HG03521 (cell line): Measurements from ENCODE around the gene WDR33.
A peak's percentile ranks its signal among the peaks of the same experiment; 100 is the strongest.

Experiments
- ATAC-seq: cut with Tn5 transposase; IDR thresholded peaks from one replicate; pipeline ENCODE4 v1.9.1; 2021; ENCODE audit warnings: mild to moderate bottlenecking, moderate library complexity; ENCODE audit not compliant: unreplicated experiment

WDR33 gene

DNA sequence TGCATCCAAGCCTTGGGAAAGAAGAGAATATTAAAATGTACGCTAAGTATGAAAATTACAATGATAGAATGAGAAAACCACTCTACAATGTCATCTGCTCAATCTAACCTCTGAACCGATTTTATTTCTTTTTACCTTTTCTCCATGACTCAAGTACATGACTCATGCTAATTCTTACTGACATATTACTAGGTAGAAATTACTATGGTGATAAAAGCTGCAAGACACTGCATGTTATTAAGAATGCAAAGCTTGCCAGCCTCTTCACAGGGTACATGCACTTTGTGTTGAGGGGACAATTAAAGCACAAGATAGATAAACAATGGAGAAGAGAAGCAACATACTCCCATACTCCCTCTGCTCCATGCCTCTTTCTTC lies 89.0 kb downstream of the WDR33 start:
- ATAC-seq, result no peak

- ATAC-seq, result no peak
Observed at GRCh38 chr2:127721311-127721977, 89.5 kb downstream of the WDR33 start.

DNA sequence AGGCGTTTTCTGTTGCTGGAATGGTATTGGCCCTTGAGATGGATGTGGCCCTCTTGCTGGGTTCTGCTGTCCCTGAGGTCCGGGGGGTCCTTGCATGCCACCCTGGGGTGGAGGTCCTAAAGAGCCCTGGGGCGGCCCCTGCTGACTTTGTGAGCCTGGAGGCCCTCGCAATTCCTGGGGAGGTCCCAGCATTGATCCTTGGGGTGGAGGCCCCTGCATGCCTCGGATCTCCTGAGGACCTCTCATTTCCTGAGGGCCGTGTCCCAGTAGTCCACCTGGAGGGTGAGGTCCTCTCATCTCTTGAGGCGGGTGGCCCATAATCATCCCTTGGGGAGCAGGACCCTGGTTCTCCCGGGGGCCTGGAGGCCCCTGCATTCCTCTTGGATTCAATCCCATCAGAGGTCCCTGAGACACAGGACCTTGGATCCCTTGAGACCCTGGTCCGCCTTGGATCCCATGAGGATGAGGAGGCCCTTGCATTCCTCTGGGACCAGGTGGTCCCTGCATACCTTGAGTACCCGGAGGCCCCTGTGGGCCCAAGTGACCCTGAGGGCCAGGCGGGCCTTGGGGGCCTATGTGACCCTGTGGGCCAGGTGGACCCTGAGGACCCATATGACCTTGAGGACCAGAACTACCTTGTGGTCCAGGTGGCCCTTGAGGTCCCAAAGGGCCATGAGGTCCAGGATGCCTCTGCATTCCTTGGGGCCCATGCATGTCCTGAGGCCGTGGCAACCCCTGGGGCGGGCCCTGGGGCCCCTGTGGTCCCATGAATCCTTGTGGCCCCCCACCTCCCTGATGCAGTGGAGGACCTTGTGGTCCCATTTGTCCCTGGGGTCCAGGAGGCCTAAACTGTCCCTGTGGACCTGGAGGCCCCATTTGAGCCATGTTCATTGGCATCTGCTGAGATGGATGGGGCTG lies 91.4 kb downstream of the WDR33 start:
- no peak for ATAC-seq

DNA sequence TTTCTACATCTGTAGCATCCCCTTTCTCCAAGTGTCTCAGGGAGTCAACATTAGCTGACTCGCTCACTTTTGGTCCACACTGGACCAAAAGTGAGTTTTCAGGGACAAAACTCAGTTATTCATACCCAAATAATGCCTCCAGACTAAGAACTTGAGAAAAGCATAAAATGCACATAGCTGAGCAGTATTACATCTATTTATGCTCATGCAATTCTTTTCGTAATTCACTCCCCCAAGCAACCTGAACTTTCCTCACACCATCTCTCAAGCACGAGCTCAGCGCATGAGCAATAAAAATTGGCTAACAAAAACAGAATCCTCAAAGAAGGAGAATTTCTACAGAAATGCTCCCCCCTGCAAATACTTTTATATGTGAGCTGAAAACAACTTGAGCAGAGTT lies 92.7 kb downstream of the WDR33 start:
- no peak for ATAC-seq

GRCh38 chr2:127715778-127716449 lies 95.1 kb downstream of the WDR33 start:
- ATAC-seq, result no peak

GRCh38 chr2:127713562-127713961 lies 97.4 kb downstream of the WDR33 start:
- no peak for ATAC-seq

DNA sequence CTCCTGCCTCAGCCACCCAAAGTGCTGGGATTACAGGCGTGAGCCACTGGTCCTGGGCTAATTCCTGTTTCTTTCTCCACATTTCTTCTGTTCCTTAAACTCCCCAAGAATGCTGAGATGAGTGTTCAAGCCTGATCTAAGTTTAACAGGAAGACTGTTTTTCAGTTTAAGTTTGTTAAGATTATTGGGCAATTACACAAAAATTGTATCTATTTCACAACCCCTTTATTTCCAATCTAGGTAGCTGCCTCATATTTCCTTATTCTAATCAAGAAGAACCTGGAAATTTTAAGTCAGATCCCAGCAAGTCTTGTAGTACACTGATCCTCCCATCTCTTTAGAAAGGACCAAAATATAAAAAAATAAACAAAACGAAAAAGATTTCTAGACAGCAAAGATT lies 98.0 kb downstream of the WDR33 start:
- ATAC-seq, result no peak

DNA sequence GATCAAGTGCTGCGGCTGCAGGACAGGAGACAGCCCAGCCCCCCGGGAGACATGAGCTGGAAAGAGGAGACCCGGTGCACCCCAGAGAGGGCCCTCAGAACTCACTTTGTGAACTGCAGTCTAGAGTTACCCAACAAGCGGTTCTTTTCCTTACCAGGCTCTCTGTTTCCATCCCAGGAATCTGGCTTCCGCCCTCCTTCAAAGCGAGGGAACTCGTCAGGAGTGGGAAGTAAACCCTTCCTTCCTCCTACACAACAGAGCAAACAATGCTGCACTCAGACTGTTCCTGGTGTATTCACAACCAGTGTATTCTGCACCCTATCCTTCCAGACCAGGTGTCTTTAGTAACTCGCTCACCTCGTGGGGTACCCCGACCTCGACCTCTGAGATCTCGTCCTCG lies 101.6 kb downstream of the WDR33 start:
- ATAC-seq, result no peak

GRCh38 chr2:127707890-127708648 lies 102.9 kb downstream of the WDR33 start:
- ATAC-seq, result no peak

DNA sequence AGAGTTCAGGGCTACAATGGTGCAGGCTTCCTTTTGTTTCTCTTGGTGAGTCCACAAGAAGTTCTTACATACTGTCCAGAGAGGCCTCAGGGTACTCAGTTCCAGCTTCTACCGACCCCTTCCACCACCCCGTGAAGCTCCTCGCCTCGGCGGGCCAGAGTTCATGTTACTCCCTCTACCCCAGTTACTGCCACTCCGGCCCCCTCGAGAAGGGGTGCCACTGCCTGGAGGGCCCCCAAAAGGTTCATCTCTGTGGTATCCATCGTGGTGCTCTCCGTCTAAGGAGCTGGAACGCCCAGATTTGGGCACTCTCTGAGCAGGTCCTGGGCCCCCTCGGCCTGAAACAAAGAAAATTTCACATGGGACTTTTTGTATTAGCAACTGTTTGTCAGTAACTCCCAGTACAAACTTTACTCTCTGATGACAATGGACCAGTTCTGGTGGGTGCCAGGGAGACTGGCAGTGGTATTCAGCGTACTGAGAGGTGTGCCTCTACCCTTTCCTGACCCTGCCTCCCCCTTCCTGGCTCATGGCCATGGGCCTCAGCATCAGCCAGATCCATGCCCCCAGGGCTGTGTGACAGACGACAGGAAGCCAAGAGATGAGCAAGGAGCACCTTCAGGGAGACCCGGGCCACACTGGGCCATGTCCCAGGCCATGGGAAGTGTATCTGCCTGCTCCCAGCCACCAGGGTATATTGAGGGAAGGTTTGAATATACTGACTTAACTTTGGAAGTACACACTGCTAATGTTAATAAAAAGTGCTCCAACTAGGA lies 104.6 kb downstream of the WDR33 start:
- ATAC-seq, result no peak

GRCh38 chr2:127705391-127706065 lies 105.4 kb downstream of the WDR33 start:
- no peak for ATAC-seq

GRCh38 chr2:127704641-127705390 lies 106.2 kb downstream of the WDR33 start:
- no peak for ATAC-seq

DNA sequence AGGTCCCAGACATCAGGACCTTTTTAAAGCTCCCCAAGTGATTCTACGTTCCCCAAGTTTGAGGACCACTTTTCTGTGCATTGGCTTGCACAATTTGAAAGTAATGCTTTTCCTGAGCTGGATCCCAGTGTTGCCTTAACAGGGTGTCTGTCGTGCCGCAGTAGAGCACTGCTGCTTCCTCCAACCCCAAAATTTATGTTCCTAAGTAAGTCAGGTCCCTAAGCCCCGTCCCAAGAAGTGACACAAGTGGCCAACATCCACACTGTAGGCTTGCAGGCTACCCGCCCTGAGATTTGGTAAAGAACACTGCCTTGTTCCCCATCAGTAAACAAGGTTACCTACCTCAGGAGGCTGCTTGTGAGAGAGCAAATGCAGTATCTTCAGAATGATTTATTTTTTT lies 107.7 kb downstream of the WDR33 start:
- no peak for ATAC-seq

GRCh38 chr2:127702395-127703009 lies 108.5 kb downstream of the WDR33 start:
- ATAC-seq, result no peak

GRCh38 chr2:127701651-127702394 lies 109.1 kb downstream of the WDR33 start:
- peak; percentile 47 for ATAC-seq

GRCh38 chr2:127701193-127701650 lies 109.7 kb downstream of the WDR33 start, which contains the start of gene SFT2D3:
TSS of gene SFT2D3 (plus strand) at chr2:127701497. CDS start at chr2:127701529, 32 bp downstream.
- peak; percentile 61 for ATAC-seq

- peak; percentile 42 for ATAC-seq
Observed at GRCh38 chr2:127700527-127701192, 110.3 kb downstream of the WDR33 start.
